Measurements from ENCODE around the gene CEP104. TPM values are rescaled to one million over a fixed set of nuclear protein-coding genes. Genes with fewer than 3 reads are reported as not detected.

The CEP104 gene
- total and polyA plus RNA-seq, 9 of the 15 experiments (the other 6 are each of a cell fraction or from before 2014, with no cell fraction given), result 11.2 to 63.4 (median 42.6) TPM

DNA sequence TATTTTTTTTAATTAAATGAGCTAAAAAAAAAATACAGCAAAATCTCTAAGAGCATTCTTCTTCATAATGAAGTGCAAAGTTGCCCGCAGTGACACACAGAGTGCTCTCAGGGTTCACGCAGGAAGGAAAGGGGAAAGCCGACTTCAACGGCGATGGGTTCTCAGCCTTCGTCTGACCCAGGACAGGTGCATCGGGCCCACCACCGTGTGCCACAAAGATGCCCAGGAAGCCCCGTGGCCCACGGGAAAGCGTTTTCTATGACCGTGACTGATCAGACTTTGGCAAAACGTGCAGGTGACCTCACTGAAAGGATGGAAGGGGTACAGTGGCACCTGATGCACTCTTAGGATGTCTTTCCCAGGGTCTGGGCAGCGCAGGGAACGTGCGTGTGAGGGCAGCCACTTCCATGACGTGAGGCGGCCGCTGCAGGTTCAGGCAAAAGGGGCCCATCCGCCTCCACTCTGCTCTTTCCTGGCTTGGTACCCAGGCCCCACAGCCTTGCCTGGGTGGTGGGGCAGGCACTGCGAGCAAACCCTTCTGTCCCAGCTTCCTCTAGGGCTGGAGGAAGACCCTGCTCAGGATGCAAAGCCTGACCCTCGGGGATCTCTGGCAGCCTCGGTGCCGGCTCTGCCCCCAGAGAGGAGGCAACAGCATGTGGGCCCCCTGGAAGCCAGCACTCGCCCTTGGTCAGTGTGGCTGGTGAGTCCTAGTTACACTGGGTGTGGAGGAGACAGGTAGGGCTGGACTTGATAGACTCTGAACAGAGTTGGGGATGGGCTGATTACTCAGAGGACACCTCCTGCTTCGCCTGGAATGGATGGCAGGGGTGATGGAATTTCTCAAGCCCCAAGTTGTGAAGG, 69.0 kb downstream of the CEP104 start:
- in situ Hi-C loops (cut with MboI), result no loop called here
- peak overlapping the region in 1 of 2 experiments; percentile 61; a peak in 1 of 4 replicates for H3K9ac ChIP-seq (ENCODE audit: insufficient read depth in 1 of 2, low read depth in 2 of 2, low read length in 2 of 2)
- intact Hi-C loops (cut with micrococcal nuclease), result no loop called here
- H3K4me1 ChIP-seq (replicated peaks in 1 of 2; ENCODE audit: control insufficient read depth in 2 of 2, insufficient read depth in 2 of 2, low read length in 2 of 2), result peaks cover 3 to 44% of the 10 kb centered on the region in 2 experiments; a peak in 4 of 5 replicates
- H3K4me3 ChIP-seq, result no peak overlapping the region
- ATAC-seq, result no peak
- H3K27me3 ChIP-seq (ENCODE audit: control insufficient read depth in 2 of 2, insufficient read depth in 2 of 2, low read length in 2 of 2), result no peaks in the 10 kb centered on the region
- no peak overlapping the region for H3K27ac ChIP-seq (ENCODE audit: extremely low read depth, low read depth, low read length)
- TF ChIP-seq, protein P1, sequence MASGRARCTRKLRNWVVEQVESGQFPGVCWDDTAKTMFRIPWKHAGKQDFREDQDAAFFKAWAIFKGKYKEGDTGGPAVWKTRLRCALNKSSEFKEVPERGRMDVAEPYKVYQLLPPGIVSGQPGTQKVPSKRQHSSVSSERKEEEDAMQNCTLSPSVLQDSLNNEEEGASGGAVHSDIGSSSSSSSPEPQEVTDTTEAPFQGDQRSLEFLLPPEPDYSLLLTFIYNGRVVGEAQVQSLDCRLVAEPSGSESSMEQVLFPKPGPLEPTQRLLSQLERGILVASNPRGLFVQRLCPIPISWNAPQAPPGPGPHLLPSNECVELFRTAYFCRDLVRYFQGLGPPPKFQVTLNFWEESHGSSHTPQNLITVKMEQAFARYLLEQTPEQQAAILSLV (tag; IDR thresholded peaks at IDR 0.05), result no peak
- TF ChIP-seq POLR2G (IDR thresholded peaks at IDR 0.05; ENCODE audit: low read depth, low read length), result peak; percentile 46
- no peak for TF ChIP-seq TAL1 (IDR thresholded peaks at IDR 0.05)
- H3K79me2 ChIP-seq (ENCODE audit: control insufficient read depth, insufficient read depth, low read length), result peaks cover 50% of the 10 kb centered on the region
- no peak for FAIRE-seq
- H3K9me3 ChIP-seq (replicated peaks; ENCODE audit: control insufficient read depth, insufficient read depth, low read depth, low read length), result no peaks in the 10 kb centered on the region
- H4K20me1 ChIP-seq (replicated peaks; ENCODE audit: control insufficient read depth, insufficient read depth, low read length), result peaks cover 11% of the 10 kb centered on the region; the same call in 1 of the 2 replicates
- no peak overlapping the region for H2AFZ ChIP-seq (ENCODE audit: low read depth, low read length)
- no peak for DNase-seq (ENCODE audit: extremely low read depth in 1 of 4, low spot score in 3 of 4)
- POLR2A ChIA-PET, result interaction anchor here (0.7 to 1.0 kb wide), 4 partner anchors 8 to 16 kb away, joined by 3 to 4 read pairs (median 3); partner anchors contain the start of gene LRRC47
- peaks cover 5% of the 10 kb centered on the region for H3K9me1 ChIP-seq (ENCODE audit: control insufficient read depth, insufficient read depth, low read length)
- H3K4me2 ChIP-seq (ENCODE audit: insufficient read depth, low read length), result no peak overlapping the region
- H3K36me3 ChIP-seq (ENCODE audit: control insufficient read depth, insufficient read depth, low read length), result peaks cover 93% of the 10 kb centered on the region
- CTCF ChIA-PET (ENCODE audit: low intra/inter-chr PET ratio), result no interaction called here
- no TSS peak for BruUV-seq (replicated peaks)
- 97% methylated on average over 26 of the region's 26 CpGs for WGBS (ENCODE audit: insufficient coverage, low coverage, missing lambda C conversion rate)
